IMR-90 (cell line): Measurements from ENCODE around the gene GLUD1. TPM values are rescaled to one million over a fixed set of nuclear protein-coding genes. Genes with fewer than 3 reads are reported as not detected.
"Not testable (repeated sequence)": the region's sequence is repeated elsewhere in the genome, so short reads cannot be mapped to it uniquely, and the experiment has no call there.

Experiments used
- ATAC-seq: fragments of 200-7000 bp; cut with Tn5 transposase; 2 replicates; pipeline ENCODE4 v1.9.1; 2020; ENCODE audit warnings: low read depth, mild to moderate bottlenecking, moderate library complexity
- BruUV-seq: library from RNA; stranded (reverse); fragments of 400-500 nt; replicated peaks from 2 replicates; lab custom pipeline; 2021; lab: Mats Ljungman, UMichigan
- CTCF ChIA-PET: fragments of 300-600 bp; formaldehyde crosslinking; extraction: SDS; loops from one replicate; lab custom pipeline; 2021; ENCODE audit warnings: antibody characterized with exemption; lab: Yijun Ruan, JAX
- POLR2A ChIA-PET: fragments of 300-600 bp; sonication (Branson Sonifier 250); formaldehyde crosslinking; loops from one replicate; lab custom pipeline; 2022; ENCODE audit warnings: antibody characterized with exemption; ENCODE audit not compliant: unreplicated experiment; lab: Charles Lee
- DNase-seq: peaks from one replicate; pipeline ENCODE4 v3.0.0; 2013
- H2AFZ ChIP-seq: replicated peaks from 2 replicates; pipeline ENCODE3; 2013; ENCODE audit warnings: low read length, mild to moderate bottlenecking; ENCODE audit not compliant: poor library complexity
- H2AK5ac ChIP-seq: 2 replicates; pipeline ENCODE4 v1.6.1; 2013; ENCODE audit warnings: low read depth, low read length, inconsistent platforms
- H2AK9ac ChIP-seq: replicated peaks from 2 replicates; pipeline ENCODE3; 2013; ENCODE audit warnings: mild to moderate bottlenecking, low read depth, low read length, moderate library complexity; ENCODE audit not compliant: poor library complexity
- H2BK120ac ChIP-seq: 2 replicates; pipeline ENCODE4 v1.6.1; 2013; ENCODE audit warnings: low read depth, low read length, inconsistent platforms
- H2BK15ac ChIP-seq: 3 replicates; pipeline ENCODE4 v1.6.1; 2013; ENCODE audit warnings: low read depth, low read length, inconsistent platforms
- H2BK20ac ChIP-seq: 2 replicates; pipeline ENCODE4 v1.6.1; 2013; ENCODE audit warnings: low read depth, mild to moderate bottlenecking, inconsistent platforms, low read length, moderate library complexity
- H2BK5ac ChIP-seq: 2 replicates; pipeline ENCODE4 v1.6.1; 2013; ENCODE audit warnings: mild to moderate bottlenecking, low read depth, low read length, inconsistent platforms; ENCODE audit not compliant: poor library complexity, severe bottlenecking
- H3K14ac ChIP-seq: replicated peaks from 2 replicates; pipeline ENCODE4 v1.6.1; 2013; ENCODE audit warnings: low read depth, low read length, inconsistent platforms
- H3K18ac ChIP-seq: 2 replicates; pipeline ENCODE4 v1.6.1; 2013; ENCODE audit warnings: low read depth, low read length, control low read depth
- H3K23ac ChIP-seq: 2 replicates; pipeline ENCODE4 v1.6.1; 2013; ENCODE audit warnings: low read depth, low read length, inconsistent platforms
- H3K27ac ChIP-seq: 2 replicates; pipeline ENCODE4 v1.5.1; 2013; ENCODE audit warnings: mild to moderate bottlenecking, control low read depth, low read length; ENCODE audit not compliant: insufficient read depth
- H3K27me3 ChIP-seq: 2 replicates; pipeline ENCODE4 v1.6.1; 2013; ENCODE audit warnings: low read length; ENCODE audit not compliant: control insufficient read depth, insufficient read depth
- H3K36me3 ChIP-seq: 2 replicates; pipeline ENCODE4 v1.6.1; 2013; ENCODE audit warnings: low read length, mixed read lengths; ENCODE audit not compliant: control insufficient read depth, insufficient read depth
- H3K4ac ChIP-seq: 2 replicates; pipeline ENCODE4 v1.6.1; 2013; ENCODE audit warnings: low read depth, low read length, inconsistent platforms
- H3K4me1 ChIP-seq: 2 replicates; pipeline ENCODE4 v1.6.1; 2013; ENCODE audit warnings: low read length, mixed read lengths; ENCODE audit not compliant: control insufficient read depth, insufficient read depth
- H3K4me2 ChIP-seq: 2 replicates; pipeline ENCODE4 v1.6.1; 2013; ENCODE audit warnings: low read depth, mild to moderate bottlenecking, control low read depth, low read length, moderate library complexity
- H3K4me3 ChIP-seq: 2 replicates; pipeline ENCODE4 v1.5.1; 2013; ENCODE audit warnings: low read depth, mild to moderate bottlenecking, control low read depth, low read length, moderate library complexity; ENCODE audit not compliant: insufficient read depth
- H3K56ac ChIP-seq: 2 replicates; pipeline ENCODE4 v1.6.1; 2013; ENCODE audit warnings: low read length, inconsistent platforms; ENCODE audit not compliant: insufficient read depth; ENCODE audit errors: extremely low read depth
- H3K79me1 ChIP-seq, 2 experiments: 2 replicates each; pipeline ENCODE4 v1.6.1; 2013; ENCODE audit warnings: low read length in 2 of 2, inconsistent platforms in 1 of 2, low read depth in 1 of 2
- H3K9ac ChIP-seq: 2 replicates; pipeline ENCODE4 v1.6.1; 2013; ENCODE audit warnings: low read depth, low read length, control low read depth
- H3K9me1 ChIP-seq: 2 replicates; pipeline ENCODE4 v1.6.1; 2013; ENCODE audit warnings: low read length, inconsistent platforms; ENCODE audit not compliant: insufficient read depth
- H3K9me3 ChIP-seq: 2 replicates; pipeline ENCODE4 v1.6.1; 2013; ENCODE audit warnings: low read length; ENCODE audit not compliant: control insufficient read depth, insufficient read depth
- H4K20me1 ChIP-seq: 2 replicates; pipeline ENCODE4 v1.6.1; 2013; ENCODE audit warnings: low read length, inconsistent platforms; ENCODE audit not compliant: insufficient read depth
- H4K5ac ChIP-seq: 2 replicates; pipeline ENCODE4 v1.6.1; 2013; ENCODE audit warnings: mild to moderate bottlenecking, low read depth, low read length, control low read depth
- H4K8ac ChIP-seq, 2 experiments: 2 replicates each; pipeline ENCODE4 v1.6.1; 2013; ENCODE audit warnings: low read depth in 2 of 2, low read length in 2 of 2, control low read depth in 1 of 2, inconsistent platforms in 1 of 2
- H4K91ac ChIP-seq: 2 replicates; pipeline ENCODE4 v1.6.1; 2013; ENCODE audit warnings: low read depth, low read length, inconsistent platforms; ENCODE audit not compliant: insufficient read depth
- WGBS, 2 experiments: methylation state at CpG; one replicate each; pipeline versions ENCODE4 v1.1.5 to v1.1.7; 2013; ENCODE audit warnings: missing lambda C conversion rate in 2 of 2; ENCODE audit not compliant: insufficient read length in 1 of 2; ENCODE audit errors: extremely low coverage in 2 of 2; 5-methylcytosine and 5-hydroxymethylcytosine counted together
- dilution Hi-C: fragments of 300-500 bp; cut with HindIII; formaldehyde crosslinking; loops from one replicate; pipeline ENCODE4 v1.14.3; 2018; ENCODE audit warnings: low sequenced_read_pairs; ENCODE audit not compliant: unreplicated experiment
- in situ Hi-C: fragments of 300-500 bp; cut with MboI; formaldehyde crosslinking; loops from 3 replicates; pipeline ENCODE4 v1.14.3; 2019; ENCODE audit warnings: low sequenced_read_pairs, inconsistent platforms, mixed read lengths
- intact Hi-C: fragments of 100-400 bp; cut with micrococcal nuclease; formaldehyde crosslinking; loops from 2 replicates; pipeline ENCODE4 v1.10.0; 2022
- polyA plus RNA-seq, 3 experiments: library from polyadenylated mRNA; depleted of rRNA; stranded (reverse); fragments of >200 nt; gene quantifications; 2 replicates each; pipeline ENCODE4 v1.2.3, GENCODE V29; 2012; ENCODE audit warnings: low replicate concordance in 1 of 3
- total RNA-seq: library from RNA; depleted of rRNA; stranded (reverse); fragments of >200 nt; gene quantifications from 2 replicates; pipeline ENCODE4 v1.2.3, GENCODE V29; 2012

Gene GLUD1
- total and polyA plus RNA-seq, 2 of the 4 experiments (the other 2 are of a cell fraction): 64.8 to 210 TPM

- H3K4ac ChIP-seq, H2BK15ac ChIP-seq, H3K9me3 ChIP-seq, H3K27ac ChIP-seq, H3K4me2 ChIP-seq, H4K91ac ChIP-seq, DNase-seq, H2AK9ac ChIP-seq, H3K4me3 ChIP-seq, in situ Hi-C loops, H2BK5ac ChIP-seq, H3K27me3 ChIP-seq, POLR2A ChIA-PET, dilution Hi-C loops, H2AFZ ChIP-seq, BruUV-seq, H3K9ac ChIP-seq, H2BK20ac ChIP-seq, H3K56ac ChIP-seq, H3K23ac ChIP-seq, H3K36me3 ChIP-seq, H2BK120ac ChIP-seq, H4K8ac ChIP-seq, intact Hi-C loops, H3K18ac ChIP-seq, H3K14ac ChIP-seq, H4K5ac ChIP-seq, H2AK5ac ChIP-seq, H3K4me1 ChIP-seq, ATAC-seq: not testable (repeated sequence)
- CTCF ChIA-PET: interaction anchor here (1.1 kb wide), 1 partner anchor 29 kb away, joined by 3 read pairs; no protein-coding TSS in a partner anchor
- WGBS, 2 experiments: no CpG with 5 or more reads among the region's 3 CpGs
- Histone ChIP-seq H3K9me1 (peaks cover 11% of the 10 kb centered on the region), H4K20me1 (peaks cover 15% of the 10 kb centered on the region), H3K79me1 (peaks cover 22 to 47% of the 10 kb centered on the region in 2 experiments)
These were observed 13.1 kb downstream of the GLUD1 start for GRCh38 chr10:87081574-87081973.

GRCh38 chr10:87080621-87081020 is 14.0 kb downstream of the GLUD1 start:
- CTCF ChIA-PET, H2BK20ac ChIP-seq, H4K91ac ChIP-seq, in situ Hi-C loops, intact Hi-C loops, H3K9me3 ChIP-seq, H3K4me3 ChIP-seq, H3K4ac ChIP-seq, H2BK5ac ChIP-seq, dilution Hi-C loops, H3K4me1 ChIP-seq, H2AFZ ChIP-seq, H3K18ac ChIP-seq, H3K27ac ChIP-seq, H3K23ac ChIP-seq, H2BK15ac ChIP-seq, H2AK5ac ChIP-seq, H2BK120ac ChIP-seq, H3K9ac ChIP-seq, H2AK9ac ChIP-seq, ATAC-seq, DNase-seq, H3K4me2 ChIP-seq, BruUV-seq, H3K27me3 ChIP-seq, H3K36me3 ChIP-seq, POLR2A ChIA-PET, H4K8ac ChIP-seq, H3K56ac ChIP-seq, H4K5ac ChIP-seq, H3K14ac ChIP-seq: not testable (repeated sequence)
- Histone ChIP-seq H3K9me1 (peaks cover 11% of the 10 kb centered on the region), H3K79me1 (peaks cover 22 to 48% of the 10 kb centered on the region in 2 experiments), H4K20me1 (peaks cover 15% of the 10 kb centered on the region)
- WGBS, 2 experiments: no CpG with 5 or more reads among the region's 31 CpGs
